ENCODE data around the gene ZNF629. TPM values are rescaled to one million over a fixed set of nuclear protein-coding genes. Genes with fewer than 3 reads are reported as not detected.

ZNF629 gene
- total and polyA plus RNA-seq, 10 donors, result 1.3 to 13.9 (median 10.3) TPM

- no peak overlapping the region for H3K4me3 ChIP-seq
- peak; percentile 46 for DNase-seq
- TF ChIP-seq POLR2AphosphoS5 (IDR thresholded peaks at IDR 0.05) (peak in 1 of 3 donors; percentile 22), CTCF (IDR thresholded peaks at IDR 0.05 in 8 of 11, conservative IDR thresholded peaks at IDR 0.05 in 3 of 11) (no peak)
- H3K27ac ChIP-seq, result no peak overlapping the region
- H3K27me3 ChIP-seq (replicated peaks in 1 of 7), result no peaks in the 10 kb centered on the region
- no peaks in the 10 kb centered on the region for H3K9me3 ChIP-seq
- H3K4me1 ChIP-seq, result peaks cover 10 to 39% (median 27%) of the 10 kb centered on the region in 6 donors
- H3K36me3 ChIP-seq, result peaks cover 0 to 67% (median 44%) of the 10 kb centered on the region in 6 donors
- 81 to 86% (median 84%) methylated on average over 5 to 7 of the region's 7 CpGs for WGBS, 5 donors
- intact Hi-C loops (cut with DNase I; ENCODE audit: low total_unique reads), result no loop called here
Observed at GRCh38 chr16:30757316-30757715, 29.7 kb downstream of the ZNF629 start.

GRCh38 chr16:30756781-30757100, 30.3 kb downstream of the ZNF629 start:
- Histone ChIP-seq H3K9me3 (no peaks in the 10 kb centered on the region), H3K27ac (no peak overlapping the region), H3K4me1 (peaks cover 10 to 37% (median 27%) of the 10 kb centered on the region in 6 donors), H3K4me3 (no peak overlapping the region), H3K27me3 (replicated peaks in 1 of 7) (no peaks in the 10 kb centered on the region), H3K36me3 (peaks cover 0 to 73% (median 49%) of the 10 kb centered on the region in 6 donors)
- no peak for TF ChIP-seq POLR2A (IDR thresholded peaks at IDR 0.05)
- TF ChIP-seq POLR2AphosphoS5 (IDR thresholded peaks at IDR 0.05), result no peak
- no peak for TF ChIP-seq CTCF (IDR thresholded peaks at IDR 0.05 in 8 of 11, conservative IDR thresholded peaks at IDR 0.05 in 3 of 11)
- intact Hi-C loops (cut with DNase I; ENCODE audit: low total_unique reads), result no loop called here
- DNase-seq, result no peak
- 94 to 98% (median 97%) methylated on average over 6 to 13 of the region's 13 CpGs for WGBS, 5 donors

GRCh38 chr16:30755955-30756780, 30.8 kb downstream of the ZNF629 start:
- Histone ChIP-seq H3K4me1 (peaks cover 9 to 31% (median 23%) of the 10 kb centered on the region in 6 donors), H3K27ac (no peak overlapping the region), H3K4me3 (no peak overlapping the region), H3K9me3 (no peaks in the 10 kb centered on the region), H3K27me3 (replicated peaks in 1 of 7) (no peaks in the 10 kb centered on the region), H3K36me3 (peaks cover 0 to 78% (median 54%) of the 10 kb centered on the region in 6 donors)
- no peak for TF ChIP-seq POLR2A (IDR thresholded peaks at IDR 0.05)
- TF ChIP-seq POLR2AphosphoS5 (IDR thresholded peaks at IDR 0.05), result no peak
- TF ChIP-seq CTCF (IDR thresholded peaks at IDR 0.05 in 8 of 11, conservative IDR thresholded peaks at IDR 0.05 in 3 of 11), result no peak
- 93 to 98% (median 95%) methylated on average over 19 to 20 of the region's 20 CpGs for WGBS, 5 donors
- intact Hi-C loops (cut with DNase I; ENCODE audit: low total_unique reads), result no loop called here
- no peak for DNase-seq

DNA sequence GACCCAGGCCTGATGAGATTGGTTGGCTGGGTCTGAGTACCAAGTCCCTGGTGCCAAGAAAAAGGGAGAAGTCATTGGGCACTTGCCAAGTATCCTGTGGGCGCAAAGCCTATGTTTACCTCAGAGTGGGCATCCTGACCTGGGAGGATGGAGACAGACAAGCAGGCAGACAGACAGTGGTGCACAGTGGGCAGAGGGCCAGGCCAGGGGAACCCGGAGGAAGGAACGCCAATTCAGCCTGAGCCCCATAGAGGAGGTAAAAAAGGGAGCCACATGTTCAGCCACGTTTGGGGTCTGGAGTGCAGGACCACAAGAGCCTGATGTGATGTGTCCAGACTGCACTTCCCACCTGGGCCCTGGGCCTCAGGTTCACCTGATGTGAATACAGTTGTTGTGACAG, 33.4 kb downstream of the ZNF629 start:
- no peak overlapping the region for H3K4me3 ChIP-seq
- peaks cover 0 to 83% (median 57%) of the 10 kb centered on the region in 6 donors for H3K36me3 ChIP-seq
- intact Hi-C loops (cut with DNase I; ENCODE audit: low total_unique reads), result no loop called here
- H3K27ac ChIP-seq, result no peak overlapping the region
- DNase-seq, result no peak
- peaks cover 0 to 21% (median 10%) of the 10 kb centered on the region in 6 donors for H3K4me1 ChIP-seq
- TF ChIP-seq POLR2A (IDR thresholded peaks at IDR 0.05) (no peak), POLR2AphosphoS5 (IDR thresholded peaks at IDR 0.05) (no peak), CTCF (IDR thresholded peaks at IDR 0.05 in 8 of 11, conservative IDR thresholded peaks at IDR 0.05 in 3 of 11) (no peak)
- 77 to 96% (median 87%) methylated on average over 1 to 4 of the region's 4 CpGs for WGBS, 5 donors
- H3K9me3 ChIP-seq, result no peaks in the 10 kb centered on the region
- H3K27me3 ChIP-seq (replicated peaks in 1 of 7), result no peaks in the 10 kb centered on the region
